ENCODE data around the gene EXOC6.
"Not testable (repeated sequence)": the region's sequence is repeated elsewhere in the genome, so short reads cannot be mapped to it uniquely, and the experiment has no call there.

EXOC6 gene

GRCh38 chr10:92897916-92898315 is 49.6 kb downstream of the EXOC6 start:
- no peak for TF ChIP-seq CTCF (IDR thresholded peaks at IDR 0.05; ENCODE audit: insufficient read depth, low read length, missing control alignments)
- ChIA-PET POLR2A (no interaction called here), CTCF (interaction anchor here (1.0 to 3.3 kb wide), 3 partner anchors 12 to 183 kb away, joined by 3 to 18 read pairs (median 3); no protein-coding TSS in a partner anchor)
- H3K4me3 ChIP-seq (ENCODE audit: low read depth, low read length), result no peak overlapping the region
- no peak for DNase-seq (ENCODE audit: low read depth, low spot score)

GRCh38 chr10:92901819-92902251 is 53.5 kb downstream of the EXOC6 start:
- CTCF ChIA-PET, result interaction anchor here (1.0 to 1.4 kb wide), 4 partner anchors 9 to 16 kb away, joined by 3 to 6 read pairs (median 5); no protein-coding TSS in a partner anchor
- POLR2A ChIA-PET, result no interaction called here
- DNase-seq (ENCODE audit: low read depth, low spot score), result no peak
- H3K4me3 ChIP-seq (ENCODE audit: low read depth, low read length), result no peak overlapping the region
- no peak for TF ChIP-seq CTCF (IDR thresholded peaks at IDR 0.05; ENCODE audit: insufficient read depth, low read length, missing control alignments)

GRCh38 chr10:92903633-92904032 is 55.3 kb downstream of the EXOC6 start:
- no peak for DNase-seq (ENCODE audit: low read depth, low spot score)
- CTCF ChIA-PET, result no interaction called here
- no peak overlapping the region for H3K4me3 ChIP-seq (ENCODE audit: low read depth, low read length)
- POLR2A ChIA-PET, result no interaction called here
- no peak for TF ChIP-seq CTCF (IDR thresholded peaks at IDR 0.05; ENCODE audit: insufficient read depth, low read length, missing control alignments)

GRCh38 chr10:92907280-92907679 is 59.0 kb downstream of the EXOC6 start:
- H3K4me3 ChIP-seq (ENCODE audit: low read depth, low read length), result no peak overlapping the region
- TF ChIP-seq CTCF (IDR thresholded peaks at IDR 0.05; ENCODE audit: insufficient read depth, low read length, missing control alignments), result no peak
- CTCF ChIA-PET, result interaction anchor here (1.2 kb wide), 1 partner anchor 22 kb away, joined by 3 read pairs; no protein-coding TSS in a partner anchor
- no peak for DNase-seq (ENCODE audit: low read depth, low spot score)
- POLR2A ChIA-PET, result no interaction called here

- H3K4me3 ChIP-seq (ENCODE audit: low read depth, low read length); DNase-seq (ENCODE audit: low read depth, low spot score); POLR2A ChIA-PET: not testable (repeated sequence)
- CTCF ChIA-PET, result interaction anchor here (1.3 to 2.3 kb wide), 8 partner anchors 10 to 168 kb away, joined by 3 to 8 read pairs (median 5); no protein-coding TSS in a partner anchor
These were observed 64.3 kb downstream of the EXOC6 start for GRCh38 chr10:92912631-92913030.

- no peak overlapping the region for H3K4me3 ChIP-seq (ENCODE audit: low read depth, low read length)
- POLR2A ChIA-PET, result no interaction called here
- no peak for TF ChIP-seq CTCF (IDR thresholded peaks at IDR 0.05; ENCODE audit: insufficient read depth, low read length, missing control alignments)
- CTCF ChIA-PET, result interaction anchor here (0.7 to 3.5 kb wide), 13 partner anchors 9 to 597 kb away, joined by 3 to 22 read pairs (median 4); no protein-coding TSS in a partner anchor
- DNase-seq (ENCODE audit: low read depth, low spot score), result no peak
These were observed 65.7 kb downstream of the EXOC6 start for GRCh38 chr10:92913973-92914372.

Measured in AG04449 (cell line).